ENCODE results near the gene ANKUB1.
"Not testable (repeated sequence)": the region's sequence is repeated elsewhere in the genome, so short reads cannot be mapped to it uniquely, and the experiment has no call there.

The ANKUB1 gene, protein sequence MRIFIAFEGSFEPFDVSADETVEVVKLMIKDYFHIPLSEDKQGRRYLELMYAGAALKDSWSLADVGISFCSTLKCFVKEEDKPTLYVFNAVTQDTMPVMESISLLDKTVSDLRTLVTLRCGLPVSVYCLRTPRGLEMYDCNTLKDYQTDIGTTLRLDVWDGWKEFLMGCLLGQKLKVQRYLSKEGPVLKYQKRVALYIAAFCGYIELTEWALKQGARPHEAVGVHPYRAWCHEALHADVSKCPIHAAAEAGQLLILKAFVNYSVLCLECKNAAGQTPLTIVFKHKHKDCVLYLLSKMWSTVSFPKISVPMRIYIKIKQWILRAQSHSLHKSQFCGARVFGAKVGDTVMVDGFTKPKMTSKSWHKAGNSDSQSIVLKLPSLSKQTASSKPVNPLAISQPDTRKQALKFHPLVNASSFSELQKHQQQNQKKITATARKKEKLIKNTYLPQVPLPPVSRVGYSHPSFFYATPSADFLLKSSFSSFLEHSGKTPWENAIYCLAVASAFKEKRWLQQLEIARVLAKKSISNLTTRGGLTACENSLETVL

DNA sequence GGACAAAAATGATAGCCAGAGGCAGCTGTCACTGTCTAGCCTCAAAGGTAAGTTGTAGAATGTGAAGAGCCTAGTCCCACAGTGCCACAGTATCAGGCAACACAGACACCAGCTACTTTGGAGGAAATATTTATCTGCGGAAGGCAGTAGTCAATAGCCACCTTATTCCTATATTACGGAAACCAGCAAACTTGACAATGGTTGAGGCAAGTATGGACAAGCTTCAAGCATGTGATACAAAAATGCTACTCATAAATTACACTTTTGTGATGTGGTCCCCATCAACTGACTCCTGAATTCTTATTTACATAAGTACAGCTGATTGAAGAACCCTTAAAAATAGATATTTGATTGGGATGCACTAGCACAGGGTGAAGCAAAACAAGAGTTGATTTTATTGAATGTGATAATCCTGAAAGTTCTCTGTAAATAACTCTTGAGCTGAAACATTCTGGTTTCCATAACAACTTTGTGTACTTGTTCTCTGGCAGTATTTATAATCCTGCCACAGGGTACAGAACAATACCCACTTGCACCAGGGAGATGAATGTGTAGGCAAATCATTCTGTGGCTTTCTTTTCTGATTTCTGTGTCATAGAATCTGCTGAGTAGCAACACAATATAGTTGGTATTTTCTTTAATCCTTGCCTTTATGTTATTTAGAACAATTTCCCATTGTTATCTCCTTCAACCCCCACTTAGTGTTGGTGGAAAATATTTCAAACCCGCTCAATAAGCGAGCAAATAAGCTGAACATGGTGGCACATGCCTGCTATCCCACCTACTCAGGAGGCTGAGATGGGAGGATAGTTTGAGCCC is at the start of gene ANKUB1:
Gene ANKUB1 (minus strand): TSS at position 103 of the 819 bp plus-strand sequence. CDS start 188 bp downstream, outside the sequence.
- DNase-seq (ENCODE audit: low read depth in 1 of 2, low spot score in 1 of 2), result no peak

DNA sequence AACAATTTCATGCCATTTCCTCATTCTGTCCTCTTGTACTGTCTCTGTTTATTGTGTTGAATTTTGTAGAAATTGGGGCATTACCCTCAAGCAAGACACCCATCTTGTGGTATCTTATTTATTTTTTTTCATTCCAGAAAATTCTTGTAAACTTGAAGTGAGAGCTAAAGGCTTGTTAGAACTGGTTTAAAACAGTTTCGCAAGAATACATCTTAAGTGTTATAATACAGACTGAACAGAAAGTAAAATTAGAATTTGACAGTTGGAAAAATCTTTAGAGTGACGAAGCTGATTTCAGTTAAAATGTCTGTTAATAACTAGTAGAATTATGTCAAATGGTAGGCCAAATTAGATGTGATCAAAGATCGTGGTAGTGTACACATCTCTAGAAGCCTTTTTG is 47.5 kb upstream of the ANKUB1 start:
- DNase-seq (ENCODE audit: low read depth in 1 of 2, low spot score in 1 of 2), result no peak

DNA sequence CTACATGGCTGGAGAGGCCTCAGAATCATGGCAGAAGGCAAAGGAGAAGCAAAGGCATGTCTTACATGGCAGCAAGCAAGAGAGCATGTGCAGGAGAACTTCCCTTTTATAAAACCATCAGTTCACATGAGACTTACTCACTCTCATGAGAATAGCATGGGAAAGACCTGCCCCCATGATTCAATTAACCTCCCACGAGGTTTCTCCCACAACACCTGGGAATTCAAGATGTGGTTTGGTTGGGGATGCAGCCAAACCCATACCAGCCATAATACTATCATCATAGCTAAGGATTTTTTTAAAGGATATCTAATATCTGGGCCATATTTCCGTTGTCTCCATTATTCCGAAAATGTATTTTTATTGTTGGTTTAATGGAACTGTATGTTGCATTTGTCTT is 47.1 kb upstream of the ANKUB1 start:
- DNase-seq (ENCODE audit: low read depth in 1 of 2, low spot score in 1 of 2), result not testable (repeated sequence)

DNA sequence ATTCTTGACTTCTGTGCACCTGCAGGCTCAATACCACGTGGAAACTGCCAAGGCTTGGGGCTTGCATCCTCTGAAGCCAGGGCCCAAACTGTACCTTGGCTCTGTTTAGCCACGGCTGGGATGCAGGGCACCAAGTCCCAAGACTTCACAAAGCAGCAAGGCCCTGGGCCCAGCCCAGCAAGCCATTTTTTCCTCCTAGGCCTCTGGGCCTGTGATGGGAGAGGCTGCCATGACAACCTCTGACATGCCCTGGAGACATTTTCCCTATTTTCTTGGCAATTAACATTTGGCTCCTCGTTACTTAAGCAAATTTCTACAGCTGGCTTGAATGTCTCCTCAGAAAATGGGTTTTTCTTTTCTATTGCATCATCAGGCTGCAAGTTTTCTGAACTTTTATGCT is 46.1 kb upstream of the ANKUB1 start:
- not testable (repeated sequence) for DNase-seq (ENCODE audit: low read depth in 1 of 2, low spot score in 1 of 2)

DNA sequence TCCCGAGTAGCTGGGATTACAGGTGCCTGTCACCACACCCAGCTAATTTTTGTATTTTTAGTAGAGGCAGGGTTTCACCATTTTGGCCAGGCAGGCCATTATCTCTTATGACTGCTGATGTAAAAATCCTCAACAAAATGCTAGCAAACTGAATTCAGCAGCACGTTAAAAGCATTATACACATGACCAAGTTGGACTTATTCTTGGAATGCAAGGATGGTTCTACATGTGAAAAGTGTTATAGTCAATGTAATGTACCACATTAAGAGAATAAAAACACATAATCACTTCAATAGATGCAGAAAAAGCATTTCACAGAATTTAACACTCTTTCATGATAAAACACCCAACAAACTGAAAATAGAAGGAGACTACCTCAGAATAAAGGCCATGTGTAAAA is 40.9 kb upstream of the ANKUB1 start:
- DNase-seq (ENCODE audit: low read depth in 1 of 2, low spot score in 1 of 2), result no peak

DNA sequence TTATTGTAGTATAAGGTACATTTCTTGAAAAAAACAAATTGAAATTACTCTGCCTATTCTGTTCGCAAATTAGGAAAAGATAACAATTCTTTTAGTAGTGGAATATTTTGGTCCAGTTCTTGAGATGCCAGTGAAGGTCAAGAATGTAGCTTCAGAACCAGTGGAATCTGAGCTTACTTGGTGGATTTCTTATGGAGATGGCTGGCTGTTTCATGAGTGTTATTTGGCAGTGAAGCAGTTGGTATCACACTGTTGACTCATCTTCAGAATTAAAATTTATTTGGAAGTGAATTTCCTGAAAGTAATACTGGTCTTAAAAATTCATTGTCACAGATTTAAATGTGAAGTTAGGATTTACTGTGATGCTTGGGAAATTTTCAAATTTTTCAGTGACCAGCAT is 39.7 kb upstream of the ANKUB1 start:
- DNase-seq (ENCODE audit: low read depth in 1 of 2, low spot score in 1 of 2), result no peak

DNA sequence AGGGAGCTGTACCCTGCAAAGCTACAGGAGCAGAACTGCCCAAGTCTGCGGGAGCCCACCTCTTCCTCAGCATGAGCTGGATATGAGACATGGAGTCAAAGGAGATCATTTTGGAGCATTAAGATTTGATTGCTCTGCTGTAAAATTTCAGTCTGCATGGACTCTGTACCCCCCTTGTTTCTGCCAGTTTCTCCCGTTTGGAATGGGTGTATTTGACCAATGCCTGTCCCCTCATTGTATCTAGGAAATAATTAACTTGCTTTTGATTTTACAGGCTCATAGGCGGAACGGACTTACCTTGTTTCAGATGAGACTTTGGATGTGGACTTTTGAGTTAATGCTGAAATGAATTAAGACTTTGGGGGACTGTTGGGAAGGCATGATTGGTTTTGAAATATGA is 39.0 kb upstream of the ANKUB1 start:
- DNase-seq (ENCODE audit: low read depth in 1 of 2, low spot score in 1 of 2), result no peak

DNA sequence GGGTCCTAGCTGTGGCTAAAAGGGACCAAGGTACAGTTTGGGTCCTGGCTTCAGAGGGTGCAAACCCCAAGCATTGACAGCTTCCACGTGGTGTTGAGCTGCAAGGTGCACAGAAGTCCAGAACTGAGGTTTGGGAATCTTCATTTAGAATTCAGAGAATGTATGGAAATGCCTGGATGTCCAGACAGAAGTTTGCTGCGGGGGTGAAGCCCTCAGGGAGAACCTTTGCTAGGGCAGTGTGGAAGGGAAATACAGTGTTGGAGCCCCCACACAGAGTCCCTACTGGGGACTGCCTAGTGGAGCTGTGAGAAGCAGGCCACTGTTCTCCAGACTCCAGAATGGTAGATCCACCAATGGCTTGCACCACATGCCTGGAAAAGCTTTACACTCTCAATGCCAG is 38.5 kb upstream of the ANKUB1 start:
- DNase-seq (ENCODE audit: low read depth in 1 of 2, low spot score in 1 of 2), result no peak

DNA sequence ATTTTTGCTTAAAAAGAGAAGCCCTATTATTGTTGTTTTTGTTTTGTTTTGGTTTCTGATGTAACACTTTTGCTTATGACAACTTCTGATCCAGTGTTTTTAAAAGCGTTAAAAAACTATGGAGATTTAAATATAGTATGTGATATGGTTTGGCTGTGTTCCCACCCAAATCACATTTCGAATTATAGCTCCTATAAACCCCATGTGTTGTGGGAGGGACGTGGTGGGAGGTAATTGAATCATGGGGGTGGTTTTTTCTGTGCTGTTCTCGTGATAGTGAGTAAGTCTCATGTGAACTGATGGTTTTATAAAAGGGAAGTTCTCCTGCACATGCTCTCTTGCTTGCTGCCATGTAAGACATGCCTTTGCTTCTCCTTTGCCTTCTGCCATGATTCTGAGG is 37.3 kb upstream of the ANKUB1 start:
- not testable (repeated sequence) for DNase-seq (ENCODE audit: low read depth in 1 of 2, low spot score in 1 of 2)

DNA sequence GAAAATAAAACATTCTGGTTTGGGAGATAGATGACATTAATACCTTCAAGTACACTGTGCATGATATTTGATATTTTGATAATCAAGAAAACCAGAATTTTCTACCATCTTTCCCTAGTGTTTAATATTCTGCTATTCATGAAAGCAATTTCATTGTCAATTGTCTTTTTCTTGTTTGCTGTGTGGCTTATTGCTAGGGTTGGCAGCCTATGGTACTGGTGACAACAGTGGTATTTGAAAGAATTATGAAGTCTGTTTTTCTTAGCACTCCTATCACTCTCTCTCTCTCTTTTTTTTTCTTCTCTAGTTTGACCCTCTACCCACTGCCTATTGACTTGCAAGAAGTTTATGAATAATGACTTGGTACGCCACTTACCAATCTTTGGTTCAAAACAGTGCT is 36.0 kb upstream of the ANKUB1 start:
- no peak for DNase-seq (ENCODE audit: low read depth in 1 of 2, low spot score in 1 of 2)

DNA sequence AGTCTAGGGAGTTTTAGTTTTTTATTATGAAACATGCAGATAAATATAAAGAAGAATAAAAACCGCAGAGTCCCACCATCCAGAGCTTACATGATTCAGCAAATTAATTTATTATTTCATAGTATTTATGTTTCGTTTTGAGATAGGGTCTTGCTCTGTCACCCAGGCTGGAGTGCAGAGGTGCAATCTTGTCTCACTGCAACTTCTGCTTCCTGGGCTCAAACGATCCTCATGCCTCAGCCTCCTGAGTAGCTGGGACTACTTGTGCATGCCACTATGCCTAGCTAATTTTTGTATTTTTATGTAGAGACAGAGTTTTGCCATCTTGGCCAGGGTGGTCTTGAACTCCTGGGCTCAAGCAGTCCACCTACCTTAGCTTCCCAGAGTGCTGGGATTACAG is 34.3 kb upstream of the ANKUB1 start:
- DNase-seq (ENCODE audit: low read depth in 1 of 2, low spot score in 1 of 2), result no peak

DNA sequence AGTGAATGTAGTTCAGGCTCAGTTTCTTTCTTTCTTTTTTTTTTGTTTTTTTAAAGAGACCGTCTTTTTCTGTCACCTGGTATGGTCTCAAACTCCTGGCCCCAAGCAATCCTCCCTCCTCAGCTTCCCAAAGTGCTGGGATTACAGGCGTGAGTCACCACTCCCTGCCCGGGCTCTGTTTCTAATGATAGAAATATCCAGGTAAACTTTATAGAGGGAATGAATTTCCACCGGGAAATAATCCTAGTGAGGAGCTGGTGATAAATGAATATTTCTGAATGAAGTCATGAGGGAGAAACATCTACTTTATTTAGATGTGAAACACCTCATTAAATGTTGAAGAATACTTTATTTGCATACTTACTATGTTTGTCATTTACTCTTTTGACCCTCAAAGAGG is 27.8 kb upstream of the ANKUB1 start:
- DNase-seq (ENCODE audit: low read depth in 1 of 2, low spot score in 1 of 2), result no peak

DNA sequence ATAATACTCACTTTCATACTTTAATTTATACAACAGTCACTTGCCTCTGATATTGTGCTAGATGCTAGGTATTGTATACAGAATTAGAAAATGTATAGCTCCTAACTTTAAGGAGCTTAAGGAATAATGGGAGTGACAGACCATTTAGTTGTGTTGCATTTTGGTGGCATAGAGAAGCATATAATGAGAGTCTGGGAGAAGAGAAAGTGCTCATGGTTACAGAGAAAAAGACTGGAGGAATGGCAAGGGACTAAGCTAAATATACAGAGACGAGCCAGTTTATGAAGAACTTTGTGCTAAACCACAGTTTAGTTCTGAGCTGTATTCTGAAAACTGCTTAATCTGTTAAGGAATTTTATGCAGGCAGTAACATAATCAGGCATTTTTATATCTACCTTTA is 27.1 kb upstream of the ANKUB1 start:
- no peak for DNase-seq (ENCODE audit: low read depth in 1 of 2, low spot score in 1 of 2)

DNA sequence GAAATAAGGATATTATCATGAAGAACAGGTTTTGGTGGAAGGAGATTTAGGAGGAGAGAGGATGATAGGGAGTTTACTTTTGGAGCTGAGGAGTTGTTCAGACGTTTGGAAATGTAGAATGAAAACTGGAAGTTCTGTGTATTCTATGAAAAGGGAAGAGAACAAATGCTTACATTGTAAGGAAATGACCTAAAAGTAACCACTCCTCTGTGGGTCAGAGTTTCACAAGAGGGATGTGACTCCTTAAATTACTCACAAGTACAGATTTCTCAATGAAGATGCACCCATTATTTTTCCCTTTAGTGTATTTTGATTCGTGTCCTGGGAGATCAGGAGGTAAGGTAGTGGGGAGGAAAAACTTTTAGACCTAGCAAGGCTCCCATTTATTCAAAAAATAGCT is 24.6 kb upstream of the ANKUB1 start:
- DNase-seq (ENCODE audit: low read depth in 1 of 2, low spot score in 1 of 2), result no peak

DNA sequence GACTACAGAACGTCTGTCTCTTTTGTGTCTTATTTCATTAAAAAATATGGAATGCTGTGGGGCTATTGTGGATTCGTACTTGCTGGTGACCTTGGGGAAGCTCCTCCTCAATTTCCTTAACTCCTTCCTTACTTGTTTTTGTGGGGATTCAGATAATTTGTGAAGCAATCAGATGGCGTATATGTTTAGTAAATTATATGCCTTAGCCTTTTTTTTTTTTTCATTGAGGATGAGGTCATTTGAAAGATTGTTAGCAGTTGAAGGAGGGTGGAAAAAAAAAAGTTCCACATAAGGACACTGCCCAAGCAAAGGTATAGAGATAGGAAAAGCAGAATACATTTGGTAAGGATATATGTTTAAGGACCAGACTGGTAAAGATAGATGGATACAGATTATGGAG is 24.0 kb upstream of the ANKUB1 start:
- DNase-seq (ENCODE audit: low read depth in 1 of 2, low spot score in 1 of 2), result no peak

DNA sequence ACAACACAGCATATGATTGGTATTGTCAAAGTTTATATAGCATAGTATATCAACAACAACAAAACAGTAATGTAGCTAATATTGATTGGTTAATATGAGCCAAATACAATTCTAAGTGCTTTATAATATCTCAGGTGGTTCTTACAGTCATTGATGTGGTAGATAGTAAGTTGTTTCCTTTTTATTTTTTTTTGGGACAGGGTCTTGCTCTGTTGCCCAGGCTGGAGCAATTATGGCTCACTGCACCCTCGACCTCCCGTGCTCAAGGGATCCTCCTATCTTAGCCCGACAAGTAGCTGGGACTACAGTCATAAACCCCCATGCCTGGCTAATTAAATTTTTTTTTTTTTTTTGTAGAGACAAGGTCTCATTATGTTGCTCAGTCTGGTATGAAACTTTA is 23.4 kb upstream of the ANKUB1 start:
- no peak for DNase-seq (ENCODE audit: low read depth in 1 of 2, low spot score in 1 of 2)

DNA sequence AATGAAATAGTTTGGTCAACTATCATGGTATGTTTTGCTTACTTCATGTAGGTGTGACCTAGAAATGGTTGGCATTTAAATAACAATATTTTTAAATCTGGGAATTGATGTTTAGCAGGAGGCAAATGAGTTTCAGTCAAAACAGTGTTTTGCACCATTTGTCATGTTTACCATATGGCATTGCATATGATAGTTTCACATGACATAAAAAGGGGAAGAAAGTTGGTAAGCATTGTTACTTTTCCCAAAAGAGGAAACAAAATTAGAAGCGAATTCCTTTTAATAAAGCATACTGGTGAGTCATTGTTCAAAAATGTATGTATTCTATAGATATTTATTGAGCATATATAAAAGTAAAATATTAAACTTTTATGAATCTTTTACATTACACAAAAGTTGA is 23.0 kb upstream of the ANKUB1 start:
- no peak for DNase-seq (ENCODE audit: low read depth in 1 of 2, low spot score in 1 of 2)

DNA sequence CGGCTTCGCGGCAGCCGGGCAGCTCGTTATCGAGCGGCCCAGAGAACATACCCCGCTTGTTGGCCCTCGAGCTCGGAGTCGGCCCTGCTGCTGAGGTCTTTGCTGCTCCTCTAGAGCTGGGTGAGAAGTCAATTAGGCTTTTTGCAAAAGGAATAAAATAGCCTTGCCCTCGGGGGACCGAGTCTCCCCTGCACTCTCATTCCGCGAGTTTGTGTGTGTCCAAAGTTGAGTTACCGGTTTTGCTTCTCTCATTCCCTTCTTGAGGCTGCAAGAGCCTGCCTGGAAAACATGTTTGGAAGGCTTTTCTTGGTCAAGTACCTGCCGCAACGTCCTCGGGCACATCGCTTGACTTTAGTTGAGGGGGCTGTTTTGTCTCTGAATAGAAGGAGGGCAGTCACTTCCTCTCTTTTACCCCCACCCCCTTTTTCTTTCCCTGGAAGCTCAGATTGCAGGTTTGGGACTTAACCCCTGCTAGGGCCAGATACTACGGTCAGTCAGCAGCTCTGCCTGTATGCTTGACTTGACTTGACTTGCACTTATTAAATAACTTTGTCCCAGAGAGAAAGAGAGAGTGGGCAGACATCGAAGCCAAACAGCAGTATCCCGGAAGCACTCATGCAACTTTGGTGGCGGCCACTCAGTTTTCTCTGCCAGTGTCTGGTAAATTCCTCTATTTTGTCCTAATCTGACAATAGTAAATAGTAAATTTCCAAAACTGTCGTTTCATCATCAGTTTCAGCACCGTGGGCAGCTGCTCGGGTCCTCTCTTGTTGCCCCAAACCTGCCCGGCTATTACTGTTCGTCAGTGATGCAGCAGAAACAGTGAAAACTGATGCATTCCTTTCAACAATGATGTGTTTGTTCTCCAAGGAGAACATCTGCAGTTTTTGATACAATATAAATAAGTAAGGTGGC is 21.3 kb upstream of the ANKUB1 start:
- no peak for DNase-seq (ENCODE audit: low read depth in 1 of 2, low spot score in 1 of 2)

DNA sequence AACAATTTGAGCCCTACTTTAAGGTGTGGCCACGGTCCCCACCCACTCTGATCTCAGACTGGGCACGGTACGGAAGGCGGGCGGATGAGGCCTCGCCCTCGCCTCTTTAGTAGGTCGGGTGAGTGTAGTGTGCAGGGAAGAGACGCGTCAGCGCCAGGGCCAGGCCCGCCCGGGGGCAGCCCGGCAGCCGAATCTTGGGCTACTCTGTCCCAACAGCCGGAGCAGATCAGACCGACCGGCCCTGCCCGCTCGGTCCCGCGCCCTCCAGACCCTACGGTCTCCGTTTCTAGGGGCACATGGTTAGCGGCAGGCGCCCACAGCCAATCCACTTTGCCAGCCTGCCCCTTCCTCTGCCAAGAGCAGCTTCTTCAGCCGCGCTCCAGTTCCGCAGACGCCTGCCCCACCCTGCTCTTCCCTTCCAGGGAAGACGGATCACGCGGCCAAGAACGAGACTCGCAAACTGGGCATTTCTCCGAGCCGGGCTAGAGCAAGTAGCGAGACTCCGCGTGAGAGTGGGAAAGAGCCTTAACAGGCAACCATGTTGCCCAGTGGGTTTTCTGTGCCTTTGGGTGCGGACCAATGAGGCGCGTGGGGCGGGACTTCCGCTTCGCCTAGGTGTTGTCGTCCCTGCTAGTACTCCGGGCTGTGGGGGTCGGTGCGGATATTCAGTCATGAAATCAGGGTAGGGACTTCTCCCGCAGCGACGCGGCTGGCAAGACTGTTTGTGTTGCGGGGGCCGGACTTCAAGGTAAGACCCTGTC is 20.4 kb upstream of the ANKUB1 start, which contains the start of gene RNF13:
Gene RNF13 (plus strand): TSS at position 610 of the 761 bp plus-strand sequence. CDS start 32,812 bp downstream, outside the sequence.
- DNase-seq (ENCODE audit: low read depth in 1 of 2, low spot score in 1 of 2), result peak; percentile 81 to 87

DNA sequence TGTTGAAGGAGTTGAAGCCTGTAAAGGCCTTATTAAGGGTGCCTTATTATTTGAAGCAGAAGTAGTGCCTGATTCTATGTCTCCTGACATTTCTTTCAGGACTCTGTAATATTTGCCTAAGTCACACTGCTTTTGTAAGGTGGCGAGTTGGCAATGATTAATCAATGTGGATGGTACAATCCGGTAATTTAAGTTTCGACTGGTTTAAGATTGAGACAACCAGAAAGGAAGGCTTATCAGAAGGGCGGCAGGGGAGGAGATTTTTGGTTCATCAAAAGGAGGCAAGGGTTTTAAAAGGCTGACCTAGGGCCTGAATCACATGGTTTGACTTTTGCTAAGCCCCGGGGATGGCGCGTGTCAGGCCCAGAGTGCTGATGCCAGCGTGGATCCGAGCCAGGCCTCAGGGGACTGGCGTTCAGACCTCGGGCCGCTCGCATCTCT is 19.8 kb upstream of the ANKUB1 start:
- DNase-seq (ENCODE audit: low read depth in 1 of 2, low spot score in 1 of 2), result no peak
